Transverse colon (tissue), 4 donors: ENCODE data around the gene RIOK2. TPM values are rescaled to one million over a fixed set of nuclear protein-coding genes. Genes with fewer than 3 reads are reported as not detected.

Experiments used
- DNase-seq: peaks from one replicate; pipeline ENCODE4 v3.0.0-alpha.2; 2019
- H3K27ac ChIP-seq, 4 donors: fragments of 200-600 bp; sonication (generic); 2 replicates each; pipeline ENCODE4 v1.5.1; 2016 to 2018; ENCODE audit warnings: inconsistent platforms in 4 of 4
- H3K27me3 ChIP-seq: fragments of 200-600 bp; sonication (generic); 2 replicates; pipeline ENCODE4 v1.5.1; 2017; ENCODE audit warnings: inconsistent platforms
- H3K36me3 ChIP-seq, 4 donors: fragments of 200-600 bp; sonication (generic); 2 replicates each; pipeline ENCODE4 v1.5.1; 2017 to 2019; ENCODE audit warnings: inconsistent platforms in 4 of 4
- H3K4me1 ChIP-seq, 4 donors: fragments of 200-600 bp; sonication (generic); 2 replicates each; pipeline ENCODE4 v1.5.1; 2017 to 2020; ENCODE audit warnings: inconsistent platforms in 4 of 4
- H3K4me3 ChIP-seq, 4 donors: fragments of 200-600 bp; sonication (generic); 1 replicate in 1 of 4; 2 replicates in 3 of 4; pipeline versions ENCODE4 v1.5.1 to v1.6.1; 2017 to 2019; ENCODE audit warnings: inconsistent platforms in 4 of 4
- H3K9me3 ChIP-seq, 2 donors: fragments of 200-600 bp; sonication (generic); 2 replicates each; pipeline ENCODE4 v1.5.1; 2017 to 2019; ENCODE audit warnings: inconsistent platforms in 2 of 2
- EP300 ChIP-seq: sonication (generic); formaldehyde crosslinking; IDR thresholded peaks from one replicate; pipeline ENCODE4 v1.6.1; 2017; ENCODE audit warnings: antibody characterized with exemption, low read depth
- POLR2A ChIP-seq: fragments of 450-650 bp; IDR thresholded peaks from one replicate; pipeline ENCODE4 v1.6.1; 2016; ENCODE audit warnings: antibody characterized with exemption, mild to moderate bottlenecking, moderate library complexity
- POLR2AphosphoS5 ChIP-seq, 3 donors: sonication (generic); formaldehyde crosslinking; IDR thresholded peaks; one replicate each; pipeline ENCODE4 v1.6.1; 2016; ENCODE audit warnings: antibody characterized with exemption in 3 of 3
- WGBS, 2 donors: methylation state at CpG; one replicate each; pipeline ENCODE4 v1.1.5; 2018; ENCODE audit warnings: low coverage in 1 of 2; 5-methylcytosine and 5-hydroxymethylcytosine counted together
- in situ Hi-C, 4 donors: fragments of 200-750 bp; cut with MboI; loops; one replicate each; pipeline versions ENCODE4 v1.15.0 to v1.15.1; 2017; ENCODE audit warnings: low sequenced_read_pairs in 3 of 4, low pct_ligation_motif_present in 1 of 4, low pct_unique_long_range_greater_than_20kb in 1 of 4
- intact Hi-C: fragments of 100-400 bp; cut with DNase I; formaldehyde crosslinking; loops from one replicate; pipeline ENCODE4 v1.15.1; 2023; ENCODE audit warnings: low total_unique reads
- total RNA-seq, 4 donors: library from RNA; depleted of rRNA; stranded (reverse); fragments of >200 nt; gene quantifications; one replicate each; pipeline ENCODE4 v1.1.0, GENCODE V29; 2016
- TF ChIP-seq, protein P1 (sequence below), 5 experiments: fragments of 200-600 bp in 3 of 5; fragments of 450-650 bp in 2 of 5; sonication (generic) in 3 of 5; IDR thresholded peaks; 1 replicate in 2 of 5; 2 replicates in 3 of 5; pipeline ENCODE4 v1.5.1; 2016 to 2017; ENCODE audit warnings: antibody characterized with exemption in 5 of 5, inconsistent platforms in 3 of 5, mild to moderate bottlenecking in 2 of 5, moderate library complexity in 1 of 5

The RIOK2 gene
- total RNA-seq, 4 donors from 2014 or later: 19.3 to 119 (median 23.4) TPM

GRCh38 chr5:97163360-97163764 is 19.7 kb downstream of the RIOK2 start:
- no peak for TF ChIP-seq EP300
- TF ChIP-seq, protein P1, sequence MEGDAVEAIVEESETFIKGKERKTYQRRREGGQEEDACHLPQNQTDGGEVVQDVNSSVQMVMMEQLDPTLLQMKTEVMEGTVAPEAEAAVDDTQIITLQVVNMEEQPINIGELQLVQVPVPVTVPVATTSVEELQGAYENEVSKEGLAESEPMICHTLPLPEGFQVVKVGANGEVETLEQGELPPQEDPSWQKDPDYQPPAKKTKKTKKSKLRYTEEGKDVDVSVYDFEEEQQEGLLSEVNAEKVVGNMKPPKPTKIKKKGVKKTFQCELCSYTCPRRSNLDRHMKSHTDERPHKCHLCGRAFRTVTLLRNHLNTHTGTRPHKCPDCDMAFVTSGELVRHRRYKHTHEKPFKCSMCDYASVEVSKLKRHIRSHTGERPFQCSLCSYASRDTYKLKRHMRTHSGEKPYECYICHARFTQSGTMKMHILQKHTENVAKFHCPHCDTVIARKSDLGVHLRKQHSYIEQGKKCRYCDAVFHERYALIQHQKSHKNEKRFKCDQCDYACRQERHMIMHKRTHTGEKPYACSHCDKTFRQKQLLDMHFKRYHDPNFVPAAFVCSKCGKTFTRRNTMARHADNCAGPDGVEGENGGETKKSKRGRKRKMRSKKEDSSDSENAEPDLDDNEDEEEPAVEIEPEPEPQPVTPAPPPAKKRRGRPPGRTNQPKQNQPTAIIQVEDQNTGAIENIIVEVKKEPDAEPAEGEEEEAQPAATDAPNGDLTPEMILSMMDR (IDR thresholded peaks at IDR 0.05): peak; percentile 51 to 70 (median 69)
- H3K27ac ChIP-seq: no peak overlapping the region
- H3K36me3 ChIP-seq: peaks cover 0 to 31% (median 4%) of the 10 kb centered on the region in 4 donors
- no peak overlapping the region for H3K4me3 ChIP-seq
- DNase-seq: no peak
- intact Hi-C loops (loop anchor here (5.0 to 10.0 kb wide), 2 partner anchors 296 to 549 kb away; no protein-coding TSS in a partner anchor), in situ Hi-C loops (loop anchor here (5.0 to 25.0 kb wide), 6 partner anchors 289 to 551 kb away; partner anchors contain the start of gene ERAP2 (in 2 of the 4))
- H3K4me1 ChIP-seq: peaks cover 0 to 34% (median 12%) of the 10 kb centered on the region in 4 donors
- H3K27me3 ChIP-seq: no peaks in the 10 kb centered on the region
- H3K9me3 ChIP-seq: peaks cover 0 to under 1% of the 10 kb centered on the region in 2 donors

- Histone ChIP-seq H3K4me3 (no peak overlapping the region), H3K9me3 (peaks cover 11 to 13% of the 10 kb centered on the region in 2 donors), H3K36me3 (peaks cover 0 to 18% (median 4%) of the 10 kb centered on the region in 4 donors), H3K27me3 (no peaks in the 10 kb centered on the region), H3K27ac (no peak overlapping the region), H3K4me1 (peaks cover 0 to 28% (median 12%) of the 10 kb centered on the region in 4 donors)
- peak; percentile 77 for DNase-seq
- intact Hi-C loops (loop anchor here (5.0 to 10.0 kb wide), 2 partner anchors 295 to 547 kb away; no protein-coding TSS in a partner anchor), in situ Hi-C loops (loop anchor here (5.0 to 25.0 kb wide), 6 partner anchors 287 to 550 kb away; partner anchors contain the start of gene ERAP2 (in 2 of the 4))
- TF ChIP-seq POLR2A (no peak), EP300 (no peak), POLR2AphosphoS5 (IDR thresholded peaks at IDR 0.05) (no peak)
- TF ChIP-seq, protein P1 (IDR thresholded peaks at IDR 0.05): peak; percentile 77 to 93 (median 86)
- WGBS, 2 donors: 22 to 31% methylated on average over 4 of the region's 4 CpGs
Observed at GRCh38 chr5:97162045-97162444, 21.0 kb downstream of the RIOK2 start.

DNA sequence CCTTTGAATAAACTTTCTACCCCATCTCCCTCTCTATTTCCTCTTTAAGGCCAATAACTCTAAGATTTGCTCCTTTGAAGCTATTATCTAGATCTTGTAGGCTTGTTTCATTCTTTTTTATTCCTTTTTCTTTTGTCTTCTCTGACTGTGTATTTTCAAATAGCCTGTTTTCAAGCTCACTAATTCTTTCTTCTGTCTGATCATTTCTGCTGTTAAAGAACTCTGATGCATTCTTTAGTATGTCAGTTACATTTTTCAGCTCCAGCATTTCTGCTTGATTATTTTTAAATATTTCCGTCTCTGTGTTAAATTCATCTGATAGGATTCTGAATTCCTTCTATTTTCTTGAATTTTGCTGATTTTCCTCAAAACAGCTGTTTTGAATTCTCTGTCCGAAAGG is 25.4 kb downstream of the RIOK2 start:
- 90 to 97% methylated on average over 2 of the region's 2 CpGs for WGBS, 2 donors
- no peak overlapping the region for H3K4me3 ChIP-seq
- in situ Hi-C loops (loop anchor here in 3 of 4 donors (25.0 kb wide), 3 partner anchors 295 to 545 kb away; no protein-coding TSS in a partner anchor), intact Hi-C loops (loop anchor here (10.0 kb wide), 1 partner anchor 153 kb away; no protein-coding TSS in a partner anchor)
- no peak for TF ChIP-seq EP300
- TF ChIP-seq, protein P1 (IDR thresholded peaks at IDR 0.05): no peak
- no peak for TF ChIP-seq POLR2A
- no peak for TF ChIP-seq POLR2AphosphoS5 (IDR thresholded peaks at IDR 0.05)
- H3K27me3 ChIP-seq: no peaks in the 10 kb centered on the region
- peaks cover 12 to 13% of the 10 kb centered on the region in 2 donors for H3K9me3 ChIP-seq
- H3K36me3 ChIP-seq: peaks cover 0 to 14% (median 4%) of the 10 kb centered on the region in 4 donors
- no peaks in the 10 kb centered on the region for H3K4me1 ChIP-seq
- H3K27ac ChIP-seq: no peak overlapping the region
- no peak for DNase-seq

GRCh38 chr5:97151370-97151769 is 31.7 kb downstream of the RIOK2 start:
- H3K9me3 ChIP-seq: no peaks in the 10 kb centered on the region
- WGBS, 2 donors: 67 to 83% methylated on average over 3 of the region's 3 CpGs
- DNase-seq: no peak
- no peaks in the 10 kb centered on the region for H3K4me1 ChIP-seq
- no peaks in the 10 kb centered on the region for H3K27me3 ChIP-seq
- intact Hi-C loops: loop anchor here (10.0 kb wide), 1 partner anchor 147 kb away; no protein-coding TSS in a partner anchor
- in situ Hi-C loops: loop anchor here in 3 of 4 donors (25.0 kb wide), 3 partner anchors 289 to 539 kb away; no protein-coding TSS in a partner anchor
- no peaks in the 10 kb centered on the region for H3K36me3 ChIP-seq
- H3K4me3 ChIP-seq: no peak overlapping the region
- TF ChIP-seq POLR2A: no peak
- no peak for TF ChIP-seq EP300
- no peak for TF ChIP-seq POLR2AphosphoS5 (IDR thresholded peaks at IDR 0.05)
- TF ChIP-seq, protein P1 (IDR thresholded peaks at IDR 0.05): no peak
- no peak overlapping the region for H3K27ac ChIP-seq
